Fibroblast of lung (primary cell): ENCODE data around the gene CYP2A6. TPM values are rescaled to one million over a fixed set of nuclear protein-coding genes. Genes with fewer than 3 reads are reported as not detected.
"Not testable (repeated sequence)": the region's sequence is repeated elsewhere in the genome, so short reads cannot be mapped to it uniquely, and the experiment has no call there.

Source experiments
- DNase-seq, 2 donors: peaks; one replicate each; pipeline versions ENCODE4 v3.0.0 to v3.0.0-alpha.2; 2010; ENCODE audit warnings: low read depth in 2 of 2
- H2AFZ ChIP-seq: 2 replicates; pipeline ENCODE4 v1.5.1; 2012; ENCODE audit warnings: low read length, control low read depth, inconsistent platforms
- H3K27ac ChIP-seq: 2 replicates; pipeline ENCODE4 v1.5.1; 2011; ENCODE audit warnings: low read length, control low read depth; ENCODE audit not compliant: insufficient read depth
- H3K27me3 ChIP-seq: 2 replicates; pipeline ENCODE4 v1.5.1; 2011; ENCODE audit warnings: mild to moderate bottlenecking, low read length; ENCODE audit not compliant: control insufficient read depth, insufficient read depth
- H3K36me3 ChIP-seq: 2 replicates; pipeline ENCODE4 v1.5.1; 2011; ENCODE audit warnings: low read length; ENCODE audit not compliant: control insufficient read depth, insufficient read depth
- H3K4me1 ChIP-seq: 2 replicates; pipeline ENCODE4 v1.5.1; 2011; ENCODE audit warnings: low read length; ENCODE audit not compliant: control insufficient read depth, insufficient read depth; ENCODE audit errors: extremely low read depth
- H3K4me2 ChIP-seq: 2 replicates; pipeline ENCODE4 v1.5.1; 2011; ENCODE audit warnings: low read length, control low read depth; ENCODE audit not compliant: insufficient read depth; ENCODE audit errors: extremely low read depth
- H3K4me3 ChIP-seq, 4 experiments: fragments of 200-600 bp in 1 of 4; sonication (generic) in 1 of 4; replicated peaks in 1 of 4; 2 replicates each; pipeline ENCODE4 v1.5.1; 2011 to 2016; ENCODE audit warnings: low read length in 4 of 4, low read depth in 3 of 4, mild to moderate bottlenecking in 3 of 4, control low read depth in 2 of 4, inconsistent platforms in 1 of 4, mixed read lengths in 1 of 4; ENCODE audit not compliant: insufficient read depth in 1 of 4; ENCODE audit errors: control extremely low read depth in 1 of 4
- H3K79me2 ChIP-seq: 2 replicates; pipeline ENCODE4 v1.5.1; 2012; ENCODE audit warnings: mild to moderate bottlenecking, low read length, inconsistent platforms; ENCODE audit not compliant: control insufficient read depth, insufficient read depth
- H3K9ac ChIP-seq: 2 replicates; pipeline ENCODE4 v1.5.1; 2011; ENCODE audit warnings: mild to moderate bottlenecking, low read length, control low read depth; ENCODE audit not compliant: insufficient read depth
- H3K9me3 ChIP-seq: 2 replicates; pipeline ENCODE4 v1.5.1; 2012; ENCODE audit warnings: low read depth, low read length; ENCODE audit not compliant: control insufficient read depth, insufficient read depth
- H4K20me1 ChIP-seq: 2 replicates; pipeline ENCODE4 v1.5.1; 2011; ENCODE audit warnings: low read length; ENCODE audit not compliant: control insufficient read depth, insufficient read depth; ENCODE audit errors: extremely low read depth
- EZH2 ChIP-seq: IDR thresholded peaks from 2 replicates; pipeline ENCODE4 v1.5.1; 2012; ENCODE audit warnings: low read length, control low read depth, mild to moderate bottlenecking; ENCODE audit errors: missing control alignments
- polyA plus RNA-seq, 2 donors: library from polyadenylated mRNA; depleted of rRNA in 1 of 2; stranded (reverse) in 1 of 2; unstranded in 1 of 2; fragments of >200 nt; gene quantifications; 2 replicates each; pipeline ENCODE4 v1.2.1, GENCODE V29; 2011 to 2012; ENCODE audit warnings: missing spikeins in 1 of 2
- total RNA-seq: library from RNA; depleted of rRNA; stranded (reverse); fragments of >200 nt; gene quantifications from 2 replicates; pipeline ENCODE4 v1.2.1, GENCODE V29; 2014
- TF ChIP-seq, protein P1 (sequence below), 2 donors: IDR thresholded peaks in 1 of 2; conservative IDR thresholded peaks in 1 of 2; 1 replicate in 1 of 2; 2 replicates in 1 of 2; pipeline ENCODE4 v1.5.1; 2011 to 2012; ENCODE audit warnings: low read length in 2 of 2, control low read depth in 1 of 2, inconsistent platforms in 1 of 2, low read depth in 1 of 2, mild to moderate bottlenecking in 1 of 2

Gene CYP2A6
- total and polyA plus RNA-seq, 2 donors (not counting 1 experiment from before 2014, with no cell fraction given) = not detected

DNA sequence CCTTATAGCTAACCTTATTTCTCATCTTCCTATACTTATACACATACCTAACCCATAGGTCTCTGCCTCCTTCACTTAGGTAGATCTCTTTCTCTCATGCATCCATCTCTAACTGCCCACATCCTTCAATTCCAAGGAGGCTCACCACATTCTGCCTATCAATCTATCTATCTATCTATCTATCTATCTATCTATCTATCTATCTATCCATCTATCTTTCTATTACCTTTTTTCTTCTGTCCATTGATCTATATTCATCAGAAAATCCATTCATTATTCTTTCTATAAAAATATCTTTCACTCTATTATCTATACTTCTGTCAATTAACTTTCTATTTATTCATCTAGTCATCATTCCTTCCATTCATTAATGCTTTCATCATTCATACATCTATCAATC, 42.9 kb upstream of the CYP2A6 start:
- no peak for DNase-seq
- no peaks in the 10 kb centered on the region for H3K27me3 ChIP-seq
- no peaks in the 10 kb centered on the region for H3K36me3 ChIP-seq
- no peaks in the 10 kb centered on the region for H4K20me1 ChIP-seq
- no peak overlapping the region for H3K9ac ChIP-seq
- H3K79me2 ChIP-seq = no peaks in the 10 kb centered on the region
- H3K9me3 ChIP-seq = no peaks in the 10 kb centered on the region
- no peak overlapping the region for H2AFZ ChIP-seq
- no peak overlapping the region for H3K4me2 ChIP-seq
- no peaks in the 10 kb centered on the region for H3K4me1 ChIP-seq
- H3K4me3 ChIP-seq = no peak overlapping the region
- TF ChIP-seq, protein P1, sequence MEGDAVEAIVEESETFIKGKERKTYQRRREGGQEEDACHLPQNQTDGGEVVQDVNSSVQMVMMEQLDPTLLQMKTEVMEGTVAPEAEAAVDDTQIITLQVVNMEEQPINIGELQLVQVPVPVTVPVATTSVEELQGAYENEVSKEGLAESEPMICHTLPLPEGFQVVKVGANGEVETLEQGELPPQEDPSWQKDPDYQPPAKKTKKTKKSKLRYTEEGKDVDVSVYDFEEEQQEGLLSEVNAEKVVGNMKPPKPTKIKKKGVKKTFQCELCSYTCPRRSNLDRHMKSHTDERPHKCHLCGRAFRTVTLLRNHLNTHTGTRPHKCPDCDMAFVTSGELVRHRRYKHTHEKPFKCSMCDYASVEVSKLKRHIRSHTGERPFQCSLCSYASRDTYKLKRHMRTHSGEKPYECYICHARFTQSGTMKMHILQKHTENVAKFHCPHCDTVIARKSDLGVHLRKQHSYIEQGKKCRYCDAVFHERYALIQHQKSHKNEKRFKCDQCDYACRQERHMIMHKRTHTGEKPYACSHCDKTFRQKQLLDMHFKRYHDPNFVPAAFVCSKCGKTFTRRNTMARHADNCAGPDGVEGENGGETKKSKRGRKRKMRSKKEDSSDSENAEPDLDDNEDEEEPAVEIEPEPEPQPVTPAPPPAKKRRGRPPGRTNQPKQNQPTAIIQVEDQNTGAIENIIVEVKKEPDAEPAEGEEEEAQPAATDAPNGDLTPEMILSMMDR (conservative IDR thresholded peaks at IDR 0.05 in 1 of 2, IDR thresholded peaks at IDR 0.05 in 1 of 2; ENCODE audit: low read depth in 1 of 2, low read length in 2 of 2) = no peak
- no peak for TF ChIP-seq EZH2
- no peak overlapping the region for H3K27ac ChIP-seq

DNA sequence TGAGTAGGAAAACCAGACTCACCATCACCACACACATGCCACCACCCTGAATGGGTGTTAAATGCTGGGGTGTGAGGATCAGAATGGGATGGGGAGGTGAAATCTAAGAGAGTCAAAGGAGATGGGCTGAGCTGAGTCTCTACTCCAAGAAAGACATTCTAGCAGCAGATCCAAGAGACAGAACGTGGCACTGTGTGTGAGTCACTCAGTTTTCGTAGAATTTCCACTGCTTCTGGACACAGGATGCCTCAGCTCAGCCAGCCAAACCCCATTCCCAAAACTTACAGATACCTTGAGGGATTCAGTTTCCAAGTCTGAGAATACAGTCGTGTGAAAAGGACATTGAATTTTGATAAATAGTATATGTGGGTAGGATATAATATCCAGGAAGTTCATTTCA, 39.1 kb upstream of the CYP2A6 start:
- Histone ChIP-seq H3K4me2 (no peak overlapping the region), H3K27ac (no peak overlapping the region), H3K4me3 (no peak overlapping the region), H2AFZ (no peak overlapping the region), H3K36me3 (no peaks in the 10 kb centered on the region), H4K20me1 (no peaks in the 10 kb centered on the region), H3K4me1 (no peaks in the 10 kb centered on the region), H3K9ac (no peak overlapping the region), H3K27me3 (no peaks in the 10 kb centered on the region), H3K79me2 (no peaks in the 10 kb centered on the region), H3K9me3 (no peaks in the 10 kb centered on the region)
- DNase-seq = no peak
- TF ChIP-seq, protein P1 (conservative IDR thresholded peaks at IDR 0.05 in 1 of 2, IDR thresholded peaks at IDR 0.05 in 1 of 2; ENCODE audit: low read depth in 1 of 2, low read length in 2 of 2) = no peak

DNA sequence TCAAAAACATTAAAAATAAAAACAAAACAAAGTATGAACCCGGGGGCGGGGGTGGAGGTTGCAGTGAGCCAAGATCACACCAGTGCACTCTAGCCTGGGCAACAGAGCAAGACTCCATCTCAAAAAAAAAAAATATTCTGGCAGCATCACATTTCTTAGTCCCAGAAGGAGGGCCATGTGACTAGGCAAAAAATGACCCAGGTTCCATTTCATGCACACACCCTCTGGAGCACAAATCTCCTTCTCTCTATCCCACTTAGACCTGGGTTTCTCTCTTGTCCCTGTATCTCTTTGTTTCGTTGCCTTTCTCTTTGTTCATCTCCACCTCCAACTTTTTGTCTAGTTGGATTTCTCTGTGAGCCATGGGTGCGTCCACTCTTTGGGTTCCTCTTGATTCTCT, 37.9 kb upstream of the CYP2A6 start:
- Histone ChIP-seq H3K27ac (no peak overlapping the region), H3K9me3 (no peaks in the 10 kb centered on the region), H3K36me3 (no peaks in the 10 kb centered on the region), H3K4me2 (no peak overlapping the region), H3K9ac (no peak overlapping the region), H3K79me2 (no peaks in the 10 kb centered on the region), H4K20me1 (no peaks in the 10 kb centered on the region), H3K27me3 (no peaks in the 10 kb centered on the region), H3K4me1 (no peaks in the 10 kb centered on the region), H3K4me3 (no peak overlapping the region), H2AFZ (no peak overlapping the region)
- TF ChIP-seq, protein P1 (conservative IDR thresholded peaks at IDR 0.05 in 1 of 2, IDR thresholded peaks at IDR 0.05 in 1 of 2; ENCODE audit: low read depth in 1 of 2, low read length in 2 of 2) = no peak
- TF ChIP-seq EZH2 = no peak
- DNase-seq = no peak

DNA sequence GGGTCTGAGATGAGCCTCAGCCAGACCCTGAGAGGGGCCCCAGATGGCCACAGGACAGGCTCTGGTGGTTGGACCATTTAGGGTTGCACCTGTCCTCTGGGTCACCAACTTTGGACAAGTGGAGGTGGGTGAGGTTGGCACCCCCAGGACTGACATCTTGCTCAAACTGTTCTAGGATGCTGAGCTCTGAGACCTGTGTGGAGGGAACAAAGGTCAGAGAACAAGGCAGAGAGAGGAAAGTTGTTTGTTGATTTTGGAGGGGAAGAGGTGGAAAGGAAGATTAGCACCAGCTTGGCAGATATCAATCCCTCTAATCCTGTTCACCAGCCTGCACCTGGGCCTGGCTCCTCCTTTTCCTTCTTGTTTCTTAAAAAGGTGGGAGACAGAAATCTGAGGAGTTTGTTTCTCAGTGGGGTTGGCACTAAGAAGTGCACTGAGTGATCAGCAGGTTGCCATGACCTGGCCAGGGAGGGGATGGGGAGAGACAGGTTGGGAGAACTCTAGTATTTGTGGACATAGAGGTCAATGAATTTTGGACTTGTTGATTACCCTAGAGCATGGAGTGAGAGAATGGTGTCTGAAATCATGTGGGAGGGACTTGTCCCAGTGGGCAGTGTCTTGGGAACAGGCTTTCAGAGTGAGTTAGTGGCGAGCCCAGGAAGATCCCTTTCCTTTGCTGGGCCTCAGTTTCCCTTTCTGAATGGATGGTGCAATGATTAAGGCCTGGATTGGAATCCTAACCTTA, 34.1 kb upstream of the CYP2A6 start:
- not testable (repeated sequence) for H3K79me2 ChIP-seq, H3K36me3 ChIP-seq, H3K4me3 ChIP-seq, H3K4me1 ChIP-seq, DNase-seq, H3K9me3 ChIP-seq, H3K4me2 ChIP-seq, H3K27me3 ChIP-seq, H3K27ac ChIP-seq, H2AFZ ChIP-seq, H3K9ac ChIP-seq, H4K20me1 ChIP-seq

DNA sequence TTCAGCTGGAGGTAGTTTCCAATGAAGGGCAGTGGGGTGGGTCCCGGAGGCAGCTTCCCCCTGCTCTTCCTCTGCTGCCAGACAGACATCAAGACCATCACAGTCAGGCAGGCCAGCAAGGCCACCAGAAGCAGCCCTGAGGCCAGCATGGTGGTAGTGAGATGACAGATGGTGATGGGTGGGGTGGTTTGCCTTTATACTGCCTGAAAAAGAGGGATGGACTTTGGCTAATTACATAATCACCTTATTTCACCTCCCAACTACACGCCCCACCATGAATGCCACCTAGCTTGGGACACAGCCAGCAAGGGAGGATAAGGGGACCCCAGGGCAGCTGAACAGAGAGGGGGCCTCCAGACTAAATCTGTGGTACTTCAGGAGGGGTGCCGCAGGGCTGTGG, 31.8 kb upstream of the CYP2A6 start, which contains the start of gene CYP2A7:
CYP2A7 (minus strand) TSS at position 170 of the 400 bp plus-strand sequence; CDS start at position 149, 21 bp downstream.
- H3K27ac ChIP-seq, H3K4me1 ChIP-seq, H3K36me3 ChIP-seq, H4K20me1 ChIP-seq, H3K9ac ChIP-seq, H3K4me2 ChIP-seq, H3K27me3 ChIP-seq, H3K4me3 ChIP-seq, H3K9me3 ChIP-seq, H3K79me2 ChIP-seq, H2AFZ ChIP-seq, DNase-seq: not testable (repeated sequence)
